ENCODE results near the gene CHGA. TPM values are rescaled to one million over a fixed set of nuclear protein-coding genes. Genes with fewer than 3 reads are reported as not detected.

Gene CHGA
- total RNA-seq, 4 donors from 2014 or later, result 0.55 TPM; not detected in 3

- DNase-seq (ENCODE audit: low spot score in 2 of 2), result no peak
- Histone ChIP-seq H3K27ac (no peak overlapping the region), H3K27me3 (no peaks in the 10 kb centered on the region), H3K36me3 (peaks cover 10% of the 10 kb centered on the region), H3K9me3 (no peaks in the 10 kb centered on the region), H3K4me1 (peaks cover 9% of the 10 kb centered on the region), H3K4me3 (no peak overlapping the region)
- TF ChIP-seq POLR2A (IDR thresholded peaks at IDR 0.05) (no peak), EP300 (IDR thresholded peaks at IDR 0.05) (no peak), POLR2AphosphoS5 (IDR thresholded peaks at IDR 0.05) (no peak), CTCF (IDR thresholded peaks at IDR 0.05) (no peak)
- 91% methylated on average over 7 of the region's 7 CpGs for WGBS
These were observed 27.2 kb downstream of the CHGA start for GRCh38 chr14:92950193-92950540.

GRCh38 chr14:92950773-92951172 lies 27.8 kb downstream of the CHGA start:
- 90% methylated on average over 2 of the region's 6 CpGs for WGBS

DNA sequence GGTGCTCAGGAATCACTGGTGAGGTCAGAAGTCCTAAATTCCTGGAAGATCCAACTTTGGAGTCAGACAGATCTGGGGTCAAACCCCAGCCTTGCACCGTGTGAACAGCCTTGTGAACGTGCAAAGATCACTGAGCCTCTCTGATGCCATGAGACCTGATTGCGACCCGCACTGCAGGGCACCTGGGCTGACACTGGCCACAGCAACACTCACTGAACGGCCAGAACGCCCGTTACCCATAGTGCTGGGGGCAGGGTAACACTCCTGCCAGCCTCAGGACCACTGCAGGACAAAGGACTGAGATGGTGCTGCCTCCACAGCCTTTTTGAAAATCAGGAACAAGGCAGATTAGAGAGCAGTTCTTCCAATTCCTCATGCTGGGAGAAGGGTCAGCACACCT lies 28.3 kb downstream of the CHGA start:
- H3K9me3 ChIP-seq, result no peaks in the 10 kb centered on the region
- no peak for DNase-seq (ENCODE audit: low spot score in 2 of 2)
- TF ChIP-seq CTCF (IDR thresholded peaks at IDR 0.05) (no peak), POLR2AphosphoS5 (IDR thresholded peaks at IDR 0.05) (no peak), POLR2A (IDR thresholded peaks at IDR 0.05) (no peak), EP300 (IDR thresholded peaks at IDR 0.05) (no peak)
- peaks cover 9% of the 10 kb centered on the region for H3K4me1 ChIP-seq
- H3K27me3 ChIP-seq, result no peaks in the 10 kb centered on the region
- no peak overlapping the region for H3K4me3 ChIP-seq
- no peak overlapping the region for H3K27ac ChIP-seq
- H3K36me3 ChIP-seq, result no peaks in the 10 kb centered on the region
- 98% methylated on average over 7 of the region's 7 CpGs for WGBS

More at GRCh38 chr14:92950773-92951172, 27.8 kb downstream of the CHGA start:
- no peak for DNase-seq (ENCODE audit: low spot score in 2 of 2)
- no peak overlapping the region for H3K4me3 ChIP-seq
- TF ChIP-seq CTCF (IDR thresholded peaks at IDR 0.05), result no peak
- TF ChIP-seq EP300 (IDR thresholded peaks at IDR 0.05), result no peak
- no peak for TF ChIP-seq POLR2A (IDR thresholded peaks at IDR 0.05)
- no peak for TF ChIP-seq POLR2AphosphoS5 (IDR thresholded peaks at IDR 0.05)
- H3K27ac ChIP-seq, result no peak overlapping the region
- peaks cover 9% of the 10 kb centered on the region for H3K4me1 ChIP-seq
- no peaks in the 10 kb centered on the region for H3K27me3 ChIP-seq
- peaks cover 4% of the 10 kb centered on the region for H3K36me3 ChIP-seq
- H3K9me3 ChIP-seq, result no peaks in the 10 kb centered on the region

DNA sequence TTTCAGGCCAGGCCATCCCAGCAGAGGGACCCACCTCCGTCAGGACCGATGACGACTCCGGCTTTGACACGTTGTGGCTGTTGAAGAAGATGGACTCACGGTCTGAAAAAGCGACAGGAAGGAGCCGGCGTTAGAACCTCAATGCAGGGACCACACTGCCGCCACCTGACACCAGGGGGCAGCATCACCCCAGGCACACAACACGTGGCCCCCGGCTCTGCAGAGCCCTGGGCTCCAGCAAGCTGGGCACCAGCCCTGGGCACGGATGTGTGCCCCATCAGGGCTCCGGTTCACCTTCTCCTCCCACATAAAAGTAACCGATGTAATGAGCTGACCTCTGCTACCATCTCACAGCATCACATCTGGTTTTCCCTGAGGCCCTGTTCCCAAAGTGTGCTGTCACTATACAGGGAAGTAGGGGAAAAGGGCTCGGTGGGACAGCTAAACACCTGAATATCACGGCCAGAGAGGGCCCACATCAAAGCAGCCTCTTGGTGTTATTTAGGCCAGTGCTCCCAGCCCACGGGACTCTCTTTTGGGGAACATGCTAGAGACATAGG lies 29.0 kb downstream of the CHGA start:
- TF ChIP-seq POLR2AphosphoS5 (IDR thresholded peaks at IDR 0.05) (no peak), CTCF (IDR thresholded peaks at IDR 0.05) (peak; percentile 32 to 91)
- Histone ChIP-seq H3K4me3 (no peak overlapping the region), H3K27me3 (no peaks in the 10 kb centered on the region), H3K36me3 (peaks cover 5% of the 10 kb centered on the region), H3K9me3 (no peaks in the 10 kb centered on the region), H3K27ac (no peak overlapping the region), H3K4me1 (peaks cover 5% of the 10 kb centered on the region)
- 25% methylated on average over 12 of the region's 18 CpGs for WGBS
- DNase-seq (ENCODE audit: low spot score in 2 of 2), result peak in 1 of 2 donors; percentile 87

DNA sequence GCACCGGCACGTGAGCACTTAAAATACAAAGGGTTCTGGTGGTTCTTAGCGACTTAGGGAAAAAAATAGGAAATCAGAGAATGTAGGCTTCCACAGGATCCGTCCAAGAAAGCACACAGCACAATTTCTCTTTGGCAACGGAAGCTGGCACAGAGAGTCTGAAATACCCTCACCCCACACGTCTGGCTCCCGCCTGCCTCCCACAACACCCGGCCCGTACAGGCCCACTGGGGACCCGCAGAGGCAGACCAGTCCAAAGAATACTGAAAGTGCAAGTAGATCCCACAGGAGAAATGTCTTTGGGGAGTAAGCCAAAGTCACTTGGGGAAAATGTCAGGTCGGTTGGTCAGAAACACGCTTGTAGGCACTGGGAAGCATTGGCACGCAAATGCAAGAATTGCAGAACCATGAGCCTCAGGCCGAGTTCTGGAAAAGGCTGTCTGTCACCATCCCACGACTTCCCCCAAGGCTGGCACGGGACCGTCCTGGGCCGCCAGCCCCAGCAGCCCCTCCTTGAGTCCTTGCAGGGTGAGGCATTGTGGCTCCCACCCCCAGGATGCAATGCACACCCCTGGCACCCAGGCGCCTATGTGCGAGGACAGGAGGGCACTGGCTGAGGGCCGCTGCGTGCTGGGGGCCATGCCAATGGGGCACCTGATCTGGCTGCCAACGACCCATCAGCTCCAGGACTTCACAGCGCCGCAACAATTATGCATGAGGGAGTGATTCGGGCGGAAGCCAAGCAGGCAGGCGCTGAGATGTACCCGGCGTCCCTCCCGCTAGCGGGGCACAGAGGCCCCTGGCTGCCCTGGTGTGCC lies 29.7 kb downstream of the CHGA start:
- 69% methylated on average over 29 of the region's 32 CpGs for WGBS
- Histone ChIP-seq H3K27me3 (no peaks in the 10 kb centered on the region), H3K36me3 (peaks cover 12% of the 10 kb centered on the region), H3K4me1 (peaks cover 5% of the 10 kb centered on the region), H3K27ac (no peak overlapping the region), H3K4me3 (no peak overlapping the region), H3K9me3 (no peaks in the 10 kb centered on the region)
- DNase-seq (ENCODE audit: low spot score in 2 of 2), result no peak
- TF ChIP-seq CTCF (IDR thresholded peaks at IDR 0.05) (no peak), EP300 (IDR thresholded peaks at IDR 0.05) (no peak), POLR2A (IDR thresholded peaks at IDR 0.05) (no peak), POLR2AphosphoS5 (IDR thresholded peaks at IDR 0.05) (no peak)
